HUES48 (cell line): ENCODE measurements around the gene WDR89.
"Not testable (repeated sequence)": the region's sequence is repeated elsewhere in the genome, so short reads cannot be mapped to it uniquely, and the experiment has no call there.

Experiments
- H3K27ac ChIP-seq: one replicate; pipeline ENCODE4 v1.7.0; 2013; ENCODE audit warnings: low read depth, low read length, inconsistent platforms
- H3K27me3 ChIP-seq: 2 replicates; pipeline ENCODE4 v1.6.1; 2013; ENCODE audit warnings: mild to moderate bottlenecking, low read length; ENCODE audit not compliant: control insufficient read depth, insufficient read depth
- H3K36me3 ChIP-seq: 2 replicates; pipeline ENCODE4 v1.6.1; 2013; ENCODE audit warnings: low read length; ENCODE audit not compliant: control insufficient read depth, insufficient read depth
- H3K4me1 ChIP-seq: 2 replicates; pipeline ENCODE4 v1.6.1; 2013; ENCODE audit warnings: mild to moderate bottlenecking, low read length; ENCODE audit not compliant: control insufficient read depth, insufficient read depth
- H3K4me3 ChIP-seq: 2 replicates; pipeline ENCODE4 v1.5.1; 2013; ENCODE audit warnings: mild to moderate bottlenecking, low read depth, low read length
- H3K9ac ChIP-seq: 2 replicates; pipeline ENCODE4 v1.6.1; 2013; ENCODE audit warnings: mild to moderate bottlenecking, low read depth, low read length, moderate library complexity
- H3K9me3 ChIP-seq: 2 replicates; pipeline ENCODE4 v1.6.1; 2013; ENCODE audit warnings: low read length; ENCODE audit not compliant: control insufficient read depth, insufficient read depth

The WDR89 gene

GRCh38 chr14:63594455-63595372, 47.0 kb downstream of the WDR89 start:
- peaks cover 23% of the 10 kb centered on the region for H3K36me3 ChIP-seq
- H3K27me3 ChIP-seq, result no peaks in the 10 kb centered on the region
- no peak overlapping the region for H3K27ac ChIP-seq
- no peak overlapping the region for H3K9ac ChIP-seq
- H3K4me1 ChIP-seq, result no peaks in the 10 kb centered on the region
- no peak overlapping the region for H3K4me3 ChIP-seq
- peaks cover 25% of the 10 kb centered on the region for H3K9me3 ChIP-seq

GRCh38 chr14:63583046-63583445, 58.6 kb downstream of the WDR89 start:
- H3K9ac ChIP-seq, H3K27me3 ChIP-seq, H3K4me3 ChIP-seq, H3K36me3 ChIP-seq, H3K4me1 ChIP-seq, H3K27ac ChIP-seq, H3K9me3 ChIP-seq: not testable (repeated sequence)

GRCh38 chr14:63581491-63581890, 60.2 kb downstream of the WDR89 start:
- H3K4me3 ChIP-seq, result no peak overlapping the region

GRCh38 chr14:63578300-63578699, 63.4 kb downstream of the WDR89 start:
- Histone ChIP-seq H3K36me3 (no peaks in the 10 kb centered on the region), H3K27ac (no peak overlapping the region), H3K4me3 (no peak overlapping the region), H3K27me3 (no peaks in the 10 kb centered on the region), H3K4me1 (no peaks in the 10 kb centered on the region), H3K9ac (no peak overlapping the region), H3K9me3 (no peaks in the 10 kb centered on the region)

More at GRCh38 chr14:63581491-63581890, 60.2 kb downstream of the WDR89 start:
- Histone ChIP-seq H3K27me3 (no peaks in the 10 kb centered on the region), H3K9me3 (no peaks in the 10 kb centered on the region), H3K36me3 (no peaks in the 10 kb centered on the region), H3K27ac (no peak overlapping the region), H3K9ac (no peak overlapping the region), H3K4me1 (no peaks in the 10 kb centered on the region)

- Histone ChIP-seq H3K27me3 (no peaks in the 10 kb centered on the region), H3K9ac (no peak overlapping the region), H3K4me1 (no peaks in the 10 kb centered on the region), H3K27ac (no peak overlapping the region), H3K4me3 (no peak overlapping the region), H3K36me3 (no peaks in the 10 kb centered on the region), H3K9me3 (no peaks in the 10 kb centered on the region)
Observed at GRCh38 chr14:63573581-63573980, 68.1 kb downstream of the WDR89 start.

GRCh38 chr14:63565448-63565847, 76.2 kb downstream of the WDR89 start:
- Histone ChIP-seq H3K9me3 (no peaks in the 10 kb centered on the region), H3K27ac (no peak overlapping the region), H3K4me1 (no peaks in the 10 kb centered on the region), H3K4me3 (no peak overlapping the region), H3K36me3 (no peaks in the 10 kb centered on the region), H3K27me3 (no peaks in the 10 kb centered on the region), H3K9ac (no peak overlapping the region)

- no peak overlapping the region for H3K9ac ChIP-seq
- no peaks in the 10 kb centered on the region for H3K9me3 ChIP-seq
- no peak overlapping the region for H3K27ac ChIP-seq
- no peaks in the 10 kb centered on the region for H3K27me3 ChIP-seq
- H3K4me1 ChIP-seq, result no peaks in the 10 kb centered on the region
- H3K4me3 ChIP-seq, result no peak overlapping the region
- H3K36me3 ChIP-seq, result no peaks in the 10 kb centered on the region
Observed at GRCh38 chr14:63564318-63564717, 77.4 kb downstream of the WDR89 start.

- no peaks in the 10 kb centered on the region for H3K9me3 ChIP-seq
- no peaks in the 10 kb centered on the region for H3K4me1 ChIP-seq
- no peak overlapping the region for H3K9ac ChIP-seq
- H3K27me3 ChIP-seq, result no peaks in the 10 kb centered on the region
- no peak overlapping the region for H3K4me3 ChIP-seq
- H3K36me3 ChIP-seq, result no peaks in the 10 kb centered on the region
- H3K27ac ChIP-seq, result no peak overlapping the region
Observed at GRCh38 chr14:63563370-63564026, 78.2 kb downstream of the WDR89 start.

GRCh38 chr14:63562405-63562804, 79.3 kb downstream of the WDR89 start:
- Histone ChIP-seq H3K9me3 (no peaks in the 10 kb centered on the region), H3K4me1 (no peaks in the 10 kb centered on the region), H3K27me3 (no peaks in the 10 kb centered on the region), H3K36me3 (no peaks in the 10 kb centered on the region), H3K9ac (no peak overlapping the region), H3K4me3 (no peak overlapping the region), H3K27ac (no peak overlapping the region)

- no peak overlapping the region for H3K9ac ChIP-seq
- no peak overlapping the region for H3K4me3 ChIP-seq
- no peaks in the 10 kb centered on the region for H3K9me3 ChIP-seq
- H3K27me3 ChIP-seq, result no peaks in the 10 kb centered on the region
- no peaks in the 10 kb centered on the region for H3K36me3 ChIP-seq
- H3K27ac ChIP-seq, result no peak overlapping the region
- no peaks in the 10 kb centered on the region for H3K4me1 ChIP-seq
Observed at GRCh38 chr14:63555572-63555971, 86.1 kb downstream of the WDR89 start.

- Histone ChIP-seq H3K4me1 (no peaks in the 10 kb centered on the region), H3K36me3 (no peaks in the 10 kb centered on the region), H3K9ac (no peak overlapping the region), H3K27ac (no peak overlapping the region), H3K4me3 (no peak overlapping the region), H3K9me3 (no peaks in the 10 kb centered on the region), H3K27me3 (no peaks in the 10 kb centered on the region)
Observed at GRCh38 chr14:63551332-63551731, 90.3 kb downstream of the WDR89 start.
